HG03432 (cell line): ENCODE measurements around the gene CEACAM19.
"Not testable (repeated sequence)": the region's sequence is repeated elsewhere in the genome, so short reads cannot be mapped to it uniquely, and the experiment has no call there.

ENCODE experiments used
- ATAC-seq: cut with Tn5 transposase; IDR thresholded peaks from one replicate; pipeline ENCODE4 v1.9.1; 2021; ENCODE audit warnings: mild to moderate bottlenecking, moderate library complexity; ENCODE audit not compliant: unreplicated experiment

The CEACAM19 gene

DNA sequence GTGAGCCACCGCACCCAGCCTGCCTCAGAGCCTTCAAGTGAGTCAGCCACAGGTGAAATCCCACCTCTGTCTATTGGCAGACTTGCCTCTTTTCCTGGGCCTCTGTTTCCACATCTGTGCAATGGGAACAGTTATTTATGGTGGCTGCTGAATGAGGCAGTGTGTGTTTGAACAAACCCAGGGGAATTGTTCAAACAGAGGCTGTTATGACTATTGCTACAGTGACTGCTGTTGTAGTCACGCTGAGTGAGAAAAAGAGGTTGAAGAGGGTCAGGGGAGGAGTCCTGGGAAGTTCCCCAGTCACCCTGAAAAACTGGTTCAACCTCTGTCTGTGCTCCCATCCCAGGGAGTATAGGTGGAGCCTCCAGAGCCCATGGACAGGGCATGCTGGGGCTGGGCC is at the start of gene CEACAM19:
Gene CEACAM19 (plus strand): TSS at position 83 of the 400 bp plus-strand sequence. CDS start 450 bp downstream, outside the sequence.
- no peak for ATAC-seq

DNA sequence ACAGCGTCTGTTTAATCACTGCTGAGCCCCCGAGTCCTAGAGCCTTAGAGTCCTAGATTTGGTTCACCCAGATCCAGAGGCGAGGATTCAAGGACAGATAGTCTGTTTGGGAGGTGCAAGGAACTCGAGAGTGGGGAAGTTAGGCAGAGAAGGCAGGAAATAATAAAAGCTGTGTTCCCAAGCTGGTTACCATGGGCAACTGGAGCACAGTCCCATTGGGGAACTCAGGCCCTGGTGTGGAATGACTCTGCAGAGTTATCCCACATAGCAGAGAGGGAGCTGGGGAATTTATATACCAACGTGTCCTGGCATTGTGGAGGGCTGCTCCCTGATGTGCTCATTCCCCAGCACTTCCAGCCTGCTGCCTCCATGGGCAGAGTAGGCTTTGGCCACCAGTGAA is 48.2 kb upstream of the CEACAM19 start:
- ATAC-seq = no peak

GRCh38 chr19:44623626-44624025 is 47.7 kb upstream of the CEACAM19 start:
- ATAC-seq = no peak

DNA sequence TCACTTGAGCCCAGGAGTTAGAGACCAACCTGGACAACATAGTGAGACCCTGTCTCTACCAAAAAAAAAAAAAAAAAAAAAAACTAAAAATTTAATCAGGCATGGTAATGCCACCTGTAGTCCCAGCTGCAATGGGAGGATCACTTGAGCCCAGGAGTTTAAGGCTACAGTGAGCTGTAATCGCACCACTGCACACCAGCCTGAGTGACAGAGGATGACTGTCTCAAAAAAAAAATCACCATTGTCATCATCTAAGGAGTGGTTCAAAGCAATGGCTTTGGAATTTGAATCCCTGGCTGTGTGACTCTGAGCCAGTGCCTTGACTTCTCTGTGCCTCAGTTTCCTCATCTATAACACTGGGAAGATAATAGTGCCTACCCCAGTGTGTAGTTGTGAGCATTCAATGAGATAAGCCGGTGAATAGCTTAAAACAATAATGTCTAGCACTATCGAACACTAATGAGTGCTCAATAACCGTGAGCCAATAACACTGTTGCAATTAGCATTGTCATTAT is 46.4 kb upstream of the CEACAM19 start:
- no peak for ATAC-seq

GRCh38 chr19:44625637-44626036 is 45.6 kb upstream of the CEACAM19 start:
- ATAC-seq = not testable (repeated sequence)

GRCh38 chr19:44626048-44626624 is 45.1 kb upstream of the CEACAM19 start:
- ATAC-seq = no peak

DNA sequence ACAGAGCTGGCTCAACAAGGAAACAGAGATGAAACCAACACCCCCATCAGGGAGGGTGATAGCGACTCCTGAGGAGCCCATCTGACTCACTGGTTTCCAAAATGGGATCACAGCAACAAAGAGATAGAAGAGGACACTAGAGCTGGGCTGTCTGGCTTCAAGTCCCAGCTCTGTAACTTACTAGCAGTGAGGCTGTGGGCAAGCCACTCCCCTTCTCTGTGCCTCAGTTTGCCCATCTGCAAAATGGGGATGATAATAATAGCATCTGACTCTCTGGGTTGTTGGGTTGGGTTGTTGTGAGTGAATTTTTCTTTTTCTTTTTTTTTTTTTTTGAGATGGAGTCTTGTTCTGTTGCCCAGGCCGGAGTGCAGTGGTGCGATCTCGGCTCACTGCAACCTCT is 43.7 kb upstream of the CEACAM19 start:
- ATAC-seq = no peak

DNA sequence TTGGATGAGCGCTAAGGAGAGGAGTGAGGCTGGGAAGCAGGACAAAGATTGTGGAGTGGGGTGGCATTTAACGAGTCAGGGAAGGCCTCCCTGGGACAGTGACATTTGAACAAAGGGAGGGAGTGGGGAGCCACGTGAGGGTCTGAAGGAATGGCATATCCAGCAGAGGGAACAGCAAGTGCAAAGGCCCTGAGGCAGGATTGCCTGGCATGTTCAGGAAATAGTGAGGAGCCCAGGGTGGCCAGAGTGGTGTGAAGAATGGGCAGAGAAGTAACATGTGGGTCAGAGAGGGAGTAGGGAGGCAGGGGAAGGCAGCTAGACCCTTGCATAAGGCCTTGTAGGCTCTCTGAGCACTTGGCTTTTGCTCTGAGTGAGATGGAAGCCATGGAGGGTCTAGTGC is 42.5 kb upstream of the CEACAM19 start:
- ATAC-seq = no peak

- not testable (repeated sequence) for ATAC-seq
Observed at GRCh38 chr19:44631611-44632010, 39.7 kb upstream of the CEACAM19 start.

GRCh38 chr19:44634058-44634457 is 37.2 kb upstream of the CEACAM19 start:
- ATAC-seq = not testable (repeated sequence)

DNA sequence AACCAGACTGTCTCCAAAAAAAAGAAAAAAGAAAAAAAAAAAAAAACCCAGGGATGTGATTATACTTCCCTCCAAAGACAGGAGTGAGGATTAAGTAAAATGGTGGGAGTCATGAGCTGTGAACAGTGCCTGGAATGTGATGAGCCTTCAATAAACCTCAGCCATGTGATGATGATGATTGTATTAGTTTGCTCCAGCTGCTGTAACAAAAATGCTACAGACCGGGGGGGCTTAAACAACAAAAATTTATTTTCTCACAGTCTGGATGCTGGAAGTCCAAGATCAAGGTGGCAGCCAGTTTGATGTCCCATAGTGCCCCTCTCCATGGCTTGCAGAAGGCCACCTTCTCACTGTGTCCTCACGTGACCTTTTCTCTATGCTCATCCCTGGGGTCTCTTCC is 36.5 kb upstream of the CEACAM19 start:
- ATAC-seq = no peak

GRCh38 chr19:44635581-44636438 is 35.5 kb upstream of the CEACAM19 start:
- no peak for ATAC-seq

DNA sequence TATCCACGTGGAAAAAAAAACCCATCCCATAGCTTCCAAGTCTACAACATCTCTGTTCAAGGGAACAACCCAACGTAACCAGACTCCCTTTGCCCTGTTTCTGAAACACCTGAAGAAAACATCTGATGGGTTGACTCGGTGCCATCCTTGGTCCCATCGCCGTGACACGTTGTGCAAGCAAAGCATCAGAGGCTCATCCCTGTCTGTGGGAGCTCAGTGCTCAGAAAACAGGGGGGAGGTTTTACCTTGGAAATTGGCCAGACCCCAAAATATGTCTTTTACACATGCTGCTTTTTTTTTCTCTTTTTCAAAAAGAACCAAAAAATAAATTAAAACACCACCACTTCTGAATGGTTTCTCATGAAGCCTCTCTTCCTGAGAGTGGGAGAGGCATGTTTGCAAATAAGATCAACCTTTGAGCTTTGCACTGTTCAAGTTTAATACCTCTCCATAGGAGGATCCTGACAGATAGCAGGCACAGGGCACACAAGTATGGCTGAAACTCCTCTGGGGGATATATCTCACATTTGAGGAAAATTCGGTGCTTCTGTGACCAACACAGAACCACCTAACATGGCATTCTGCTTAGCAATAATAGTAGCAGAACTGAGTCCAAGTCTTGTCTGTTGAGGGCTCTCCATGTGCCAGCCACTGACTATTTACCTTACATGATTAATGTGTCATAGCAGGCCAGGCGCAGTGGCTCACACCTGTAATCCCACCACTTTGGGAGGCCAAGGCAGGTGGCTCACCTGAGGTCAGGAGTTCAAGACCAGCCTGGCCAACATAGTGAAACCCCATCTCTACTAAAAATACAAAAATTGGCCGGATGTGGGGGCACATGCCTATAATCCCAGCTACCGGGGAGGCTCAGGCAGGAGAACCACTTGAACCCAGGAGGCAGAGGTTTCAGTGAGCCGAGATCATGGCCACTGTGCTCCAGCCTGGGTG is 34.6 kb upstream of the CEACAM19 start:
- no peak for ATAC-seq

GRCh38 chr19:44637390-44637764 is 33.9 kb upstream of the CEACAM19 start:
- no peak for ATAC-seq

GRCh38 chr19:44640518-44640917 is 30.8 kb upstream of the CEACAM19 start:
- no peak for ATAC-seq

DNA sequence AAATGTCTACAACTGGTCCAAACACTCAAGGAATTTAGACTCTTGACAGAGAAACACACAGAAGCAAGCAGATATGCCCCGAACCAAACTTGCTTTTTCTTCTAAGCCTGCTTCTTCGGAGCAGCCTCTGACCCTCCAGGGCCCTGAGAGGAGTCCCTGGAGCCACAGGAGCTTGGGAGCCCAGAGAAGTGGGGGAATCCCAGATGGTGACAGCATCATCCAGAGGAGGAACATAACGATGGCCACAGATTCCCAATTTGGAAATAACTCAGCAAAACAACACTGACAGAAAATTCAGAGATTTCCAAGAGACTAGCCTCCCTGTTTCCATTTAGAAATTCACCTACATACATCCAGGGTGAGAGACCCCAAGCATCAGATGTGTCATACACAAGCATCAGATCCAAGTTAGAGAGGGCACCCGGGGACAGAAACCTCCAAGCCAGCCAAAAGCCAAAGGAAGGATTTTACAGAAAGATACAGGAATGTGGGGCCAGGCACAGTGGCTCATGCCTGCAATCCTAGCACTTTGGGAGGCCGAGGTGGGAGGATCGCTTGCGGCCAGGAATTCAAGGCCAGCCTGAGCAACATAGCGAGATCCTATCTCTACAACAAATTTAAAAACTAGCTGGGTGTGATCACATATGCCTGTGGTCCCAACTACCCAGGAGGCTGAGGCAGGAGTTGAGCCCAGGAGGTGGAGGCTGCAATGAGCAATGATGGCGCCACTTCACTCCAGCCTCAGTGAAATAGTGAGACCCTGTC is 29.6 kb upstream of the CEACAM19 start:
- ATAC-seq = no peak

- ATAC-seq = no peak
Observed at GRCh38 chr19:44642377-44642776, 28.9 kb upstream of the CEACAM19 start.

DNA sequence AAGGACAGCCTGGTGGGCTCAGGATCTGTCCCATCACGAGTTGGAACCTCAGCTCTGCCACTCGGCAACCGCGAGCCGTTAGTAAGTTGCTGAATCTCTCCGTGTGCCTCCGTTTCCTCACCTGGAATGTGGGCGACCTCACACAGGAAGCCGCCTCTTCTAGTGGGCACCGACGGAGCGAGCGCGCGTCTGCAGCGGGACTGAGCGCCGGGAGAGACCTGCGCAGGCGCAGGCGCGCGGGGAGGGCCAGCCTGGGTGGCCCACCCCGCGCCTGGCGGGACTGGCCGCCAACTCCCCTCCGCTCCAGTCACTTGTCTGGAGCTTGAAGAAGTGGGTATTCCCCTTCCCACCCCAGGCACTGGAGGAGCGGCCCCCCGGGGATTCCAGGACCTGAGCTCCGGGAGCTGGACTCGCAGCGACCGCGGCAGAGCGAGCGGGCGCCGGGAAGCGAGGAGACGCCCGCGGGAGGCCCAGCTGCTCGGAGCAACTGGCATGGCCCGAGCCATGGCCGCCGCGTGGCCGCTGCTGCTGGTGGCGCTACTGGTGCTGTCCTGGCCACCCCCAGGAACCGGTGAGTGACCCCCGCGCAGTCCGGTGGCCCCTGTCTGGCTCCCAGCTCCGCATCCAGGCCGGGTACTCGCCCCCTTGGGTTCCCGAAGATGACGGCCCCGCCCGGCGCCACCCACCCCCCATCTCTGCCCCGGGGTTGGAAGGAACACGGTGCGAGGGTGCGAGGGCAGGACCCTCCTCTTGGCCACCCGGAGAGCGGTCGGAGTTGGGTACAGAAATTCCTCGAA is 27.5 kb upstream of the CEACAM19 start, which contains the start of gene PVR:
Gene PVR (plus strand): TSS at position 306 of the 797 bp plus-strand sequence. CDS start 187 bp downstream, at position 493.
- no peak for ATAC-seq

- ATAC-seq = no peak
Observed at GRCh38 chr19:44644402-44645016, 26.8 kb upstream of the CEACAM19 start.
